Nephron progenitor cell (in vitro differentiated cells): ENCODE data around the gene UBQLN1.
"Not testable (repeated sequence)": the region's sequence is repeated elsewhere in the genome, so short reads cannot be mapped to it uniquely, and the experiment has no call there.

Source experiments
- DNase-seq: peaks from one replicate; pipeline ENCODE4 v3.0.0; 2021
- H3K27ac Mint-ChIP-seq: 2 replicates; pipeline ENCODE4 v1.8.0; 2021; ENCODE audit warnings: mild to moderate bottlenecking, moderate library complexity, mixed read lengths
- H3K27me3 Mint-ChIP-seq: 2 replicates; pipeline ENCODE4 v1.8.0; 2021; ENCODE audit warnings: mild to moderate bottlenecking, low read depth, mixed read lengths; ENCODE audit not compliant: poor library complexity
- H3K36me3 Mint-ChIP-seq: 2 replicates; pipeline ENCODE4 v1.8.0; 2021; ENCODE audit warnings: low read depth, mixed read lengths
- H3K4me1 Mint-ChIP-seq: 2 replicates; pipeline ENCODE4 v1.8.0; 2021; ENCODE audit warnings: mixed read lengths
- H3K4me3 Mint-ChIP-seq: 2 replicates; pipeline ENCODE4 v1.8.0; 2021; ENCODE audit warnings: mild to moderate bottlenecking, moderate library complexity, mixed read lengths
- H3K9me3 Mint-ChIP-seq: 2 replicates; pipeline ENCODE4 v1.8.0; 2021; ENCODE audit warnings: mild to moderate bottlenecking, moderate library complexity, mixed read lengths
- TF ChIP-seq, protein P1 (sequence below): fragments of 200-600 bp; sonication (generic); IDR thresholded peaks from 2 replicates; pipeline ENCODE4 v1.5.0; 2021; ENCODE audit warnings: antibody characterized with exemption

Gene UBQLN1

DNA sequence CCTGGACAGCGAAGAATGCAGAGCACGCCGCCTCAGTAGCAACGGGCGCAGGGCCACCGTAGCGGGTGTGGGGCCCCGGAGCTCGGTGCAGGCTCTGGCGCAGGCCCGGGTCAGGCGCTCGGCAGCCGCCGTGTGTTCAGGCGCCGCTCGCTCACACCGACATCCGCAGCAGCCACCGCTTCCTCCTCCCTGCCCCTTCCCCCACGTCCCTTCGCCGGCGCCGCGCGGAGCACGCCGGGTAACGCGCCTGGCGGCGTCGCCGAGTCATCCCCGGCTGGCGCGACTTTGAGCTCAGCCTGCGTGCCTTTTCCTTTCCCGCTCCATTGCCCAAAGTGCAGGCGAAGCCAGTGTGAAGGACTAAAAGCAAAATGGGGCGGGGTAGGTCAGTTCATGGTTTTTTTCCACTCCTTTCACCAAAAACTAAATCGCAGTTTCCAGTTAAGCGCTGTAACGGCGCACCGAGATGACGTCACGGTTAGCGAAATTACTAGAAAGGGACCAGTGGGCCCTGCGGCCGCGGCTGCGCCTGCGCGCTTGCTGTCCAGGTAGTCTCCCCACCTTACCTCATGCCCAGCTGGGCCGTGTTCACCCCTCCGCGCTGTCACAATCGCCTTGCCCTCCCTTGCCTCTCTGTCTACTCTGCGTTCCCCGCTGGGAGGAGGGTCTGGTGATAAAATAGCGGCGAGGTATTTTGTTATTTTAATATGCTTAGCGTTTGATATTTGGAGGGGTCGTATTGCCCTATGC is at the start of gene UBQLN1:
TSS of gene UBQLN1 (minus strand) at position 191 of the 747 bp plus-strand sequence. CDS start 279 bp downstream, outside the sequence.
- DNase-seq, result peak; percentile 91
- Mint-ChIP-seq H3K4me3 (peak within 1 kb of the TSS; percentile 96), H3K27ac (peak within 1 kb of the TSS; percentile 100), H3K27me3 (no peaks in the 10 kb centered on the region), H3K4me1 (peaks cover 33% of the 10 kb centered on the region), H3K9me3 (peaks cover 18% of the 10 kb centered on the region), H3K36me3 (peaks cover 35% of the 10 kb centered on the region)
- TF ChIP-seq, protein P1, sequence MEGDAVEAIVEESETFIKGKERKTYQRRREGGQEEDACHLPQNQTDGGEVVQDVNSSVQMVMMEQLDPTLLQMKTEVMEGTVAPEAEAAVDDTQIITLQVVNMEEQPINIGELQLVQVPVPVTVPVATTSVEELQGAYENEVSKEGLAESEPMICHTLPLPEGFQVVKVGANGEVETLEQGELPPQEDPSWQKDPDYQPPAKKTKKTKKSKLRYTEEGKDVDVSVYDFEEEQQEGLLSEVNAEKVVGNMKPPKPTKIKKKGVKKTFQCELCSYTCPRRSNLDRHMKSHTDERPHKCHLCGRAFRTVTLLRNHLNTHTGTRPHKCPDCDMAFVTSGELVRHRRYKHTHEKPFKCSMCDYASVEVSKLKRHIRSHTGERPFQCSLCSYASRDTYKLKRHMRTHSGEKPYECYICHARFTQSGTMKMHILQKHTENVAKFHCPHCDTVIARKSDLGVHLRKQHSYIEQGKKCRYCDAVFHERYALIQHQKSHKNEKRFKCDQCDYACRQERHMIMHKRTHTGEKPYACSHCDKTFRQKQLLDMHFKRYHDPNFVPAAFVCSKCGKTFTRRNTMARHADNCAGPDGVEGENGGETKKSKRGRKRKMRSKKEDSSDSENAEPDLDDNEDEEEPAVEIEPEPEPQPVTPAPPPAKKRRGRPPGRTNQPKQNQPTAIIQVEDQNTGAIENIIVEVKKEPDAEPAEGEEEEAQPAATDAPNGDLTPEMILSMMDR, result no peak

DNA sequence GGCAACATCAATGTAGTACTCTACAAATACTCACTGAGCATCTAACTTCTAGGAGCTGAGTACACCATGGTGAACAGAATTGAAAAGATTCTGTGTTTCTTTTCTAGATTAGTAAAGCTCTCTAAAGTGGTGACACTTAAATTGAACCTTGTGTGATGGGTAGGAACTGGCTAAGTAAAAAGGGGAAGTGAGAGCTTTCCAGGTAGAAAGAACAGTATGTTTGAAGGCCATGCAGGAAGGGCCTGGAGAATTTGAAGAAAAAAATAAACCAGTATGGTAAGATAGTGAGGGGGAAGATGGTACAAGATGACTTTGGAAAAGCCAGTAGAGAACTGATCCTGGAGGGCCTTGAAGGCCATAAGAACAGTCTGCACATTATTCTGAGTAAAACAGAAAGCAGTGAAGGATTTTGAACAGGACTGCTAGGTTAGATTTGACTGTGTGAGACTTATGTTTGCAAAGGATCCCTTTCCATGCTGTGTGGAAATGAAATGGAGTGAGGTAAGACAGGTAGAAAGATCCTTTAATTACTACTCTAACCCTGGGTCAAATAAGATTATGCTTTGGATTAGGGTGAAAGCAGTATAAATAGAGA is 46.7 kb upstream of the UBQLN1 start:
- DNase-seq, result no peak
- no peaks in the 10 kb centered on the region for H3K4me1 Mint-ChIP-seq
- TF ChIP-seq, protein P1, result no peak
- H3K9me3 Mint-ChIP-seq, result no peaks in the 10 kb centered on the region
- peaks cover 5% of the 10 kb centered on the region for H3K36me3 Mint-ChIP-seq
- no peak overlapping the region for H3K27ac Mint-ChIP-seq
- no peaks in the 10 kb centered on the region for H3K27me3 Mint-ChIP-seq
- H3K4me3 Mint-ChIP-seq, result no peak overlapping the region

DNA sequence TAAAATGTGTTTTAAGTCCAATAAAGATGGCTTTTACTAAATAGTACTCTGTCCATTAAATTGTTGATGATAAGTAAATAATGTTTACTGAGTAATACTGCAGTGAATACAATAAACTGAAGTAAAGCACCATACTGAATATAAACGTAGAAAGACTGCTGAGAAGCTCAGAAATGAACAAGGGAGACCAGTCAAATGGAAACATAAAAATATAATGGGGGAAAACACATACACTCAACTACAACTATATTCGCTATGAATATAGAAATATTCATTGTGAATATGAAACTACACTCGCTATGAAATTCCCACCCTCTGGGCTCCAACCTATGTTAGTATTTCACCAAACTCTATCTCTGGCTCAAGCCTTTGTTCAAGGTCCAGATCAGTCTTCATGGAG is 41.9 kb upstream of the UBQLN1 start:
- TF ChIP-seq, protein P1, result no peak
- DNase-seq, result no peak
- Mint-ChIP-seq H3K9me3 (no peaks in the 10 kb centered on the region), H3K27ac (no peak overlapping the region), H3K27me3 (no peaks in the 10 kb centered on the region), H3K4me1 (no peaks in the 10 kb centered on the region), H3K36me3 (peaks cover 5% of the 10 kb centered on the region), H3K4me3 (no peak overlapping the region)

DNA sequence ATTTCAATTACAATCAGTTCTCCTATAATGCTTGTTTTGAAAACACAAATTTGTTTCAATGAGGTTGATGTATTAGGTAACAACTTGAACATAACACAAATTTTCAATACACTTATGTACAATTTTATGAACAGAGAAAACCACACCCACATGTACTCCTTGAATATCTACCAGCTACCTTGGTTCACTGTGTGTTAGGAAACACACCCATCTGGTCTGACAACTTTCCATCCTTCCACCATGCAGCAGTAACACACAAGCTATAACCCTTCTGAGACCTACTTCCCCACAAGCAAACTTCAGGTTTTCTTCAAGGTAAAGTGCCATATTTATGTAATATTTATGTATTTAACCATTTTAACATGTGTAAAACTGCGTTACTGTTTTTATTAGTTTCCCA is 36.4 kb upstream of the UBQLN1 start:
- H3K4me1 Mint-ChIP-seq, result no peaks in the 10 kb centered on the region
- no peak overlapping the region for H3K4me3 Mint-ChIP-seq
- H3K36me3 Mint-ChIP-seq, result peaks cover 3% of the 10 kb centered on the region
- H3K9me3 Mint-ChIP-seq, result no peaks in the 10 kb centered on the region
- no peaks in the 10 kb centered on the region for H3K27me3 Mint-ChIP-seq
- TF ChIP-seq, protein P1, result no peak
- H3K27ac Mint-ChIP-seq, result no peak overlapping the region
- no peak for DNase-seq

DNA sequence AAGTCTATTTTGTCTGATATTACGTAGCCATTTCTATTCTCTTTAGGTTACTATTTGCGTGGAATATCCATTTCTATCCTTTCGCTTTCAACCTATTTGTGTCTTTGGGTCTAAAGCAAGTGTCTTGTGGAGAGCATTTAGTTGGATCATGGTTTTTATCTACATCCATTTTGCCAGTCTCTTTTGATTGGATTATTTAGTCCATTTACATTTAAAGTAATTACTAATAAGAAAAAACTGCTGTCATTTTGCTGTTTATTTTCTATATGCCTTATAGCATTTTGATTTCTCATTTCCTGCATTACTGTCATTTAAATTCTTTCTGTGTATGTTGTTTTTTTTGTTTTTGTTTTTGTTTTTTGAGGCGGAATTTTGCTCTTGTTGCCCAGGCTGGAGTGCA is 26.0 kb upstream of the UBQLN1 start:
- Mint-ChIP-seq H3K9me3 (no peaks in the 10 kb centered on the region), H3K4me3 (no peak overlapping the region), H3K27me3 (peaks cover 23% of the 10 kb centered on the region), H3K36me3 (peaks cover 4% of the 10 kb centered on the region), H3K27ac (no peak overlapping the region), H3K4me1 (no peaks in the 10 kb centered on the region)
- DNase-seq, result no peak
- TF ChIP-seq, protein P1, result no peak

DNA sequence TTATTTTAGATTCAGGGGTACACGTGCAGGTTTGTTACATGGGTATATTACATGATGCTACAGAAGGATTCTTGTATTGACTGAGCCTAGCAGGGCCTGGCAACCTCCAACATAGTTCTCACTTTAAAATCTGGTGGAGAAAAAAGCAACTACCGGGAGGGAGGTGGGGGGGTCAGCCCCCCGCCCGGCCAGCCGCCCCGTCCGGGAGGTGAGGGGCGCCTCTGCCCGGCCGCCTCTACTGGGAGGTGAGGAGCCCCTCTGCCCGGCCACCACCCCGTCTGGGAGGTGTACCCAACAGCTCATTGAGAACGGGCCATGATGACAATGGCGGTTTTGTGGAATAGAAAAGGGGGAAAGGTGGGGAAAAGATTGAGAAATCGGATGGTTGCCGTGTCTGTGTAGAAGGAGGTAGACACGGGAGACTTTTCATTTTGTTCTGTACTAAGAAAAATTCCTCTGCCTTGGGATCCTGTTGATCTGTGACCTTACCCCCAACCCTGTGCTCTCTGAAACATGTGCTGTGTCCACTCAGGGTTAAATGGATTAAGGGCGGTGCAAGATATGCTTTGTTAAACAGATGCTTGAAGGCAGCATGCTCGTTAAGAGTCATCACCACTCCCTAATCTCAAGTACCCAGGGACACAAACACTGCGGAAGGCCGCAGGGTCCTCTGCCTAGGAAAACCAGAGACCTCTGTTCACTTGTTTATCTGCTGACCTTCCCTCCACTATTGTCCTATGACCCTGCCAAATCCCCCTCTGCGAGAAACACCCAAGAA is 21.0 kb upstream of the UBQLN1 start:
- not testable (repeated sequence) for H3K4me1 Mint-ChIP-seq, H3K27ac Mint-ChIP-seq, H3K9me3 Mint-ChIP-seq, DNase-seq, H3K36me3 Mint-ChIP-seq, H3K4me3 Mint-ChIP-seq
- H3K27me3 Mint-ChIP-seq, result peaks cover 15% of the 10 kb centered on the region
